PFSK-1 (cell line): Measurements from ENCODE around the gene MAP3K10.

Source experiments
- FOXP2 ChIP-seq: optimal IDR thresholded peaks from 2 replicates; pipeline ENCODE3; 2011; ENCODE audit warnings: borderline replicate concordance, control low read depth, inconsistent platforms; ENCODE audit not compliant: insufficient read depth; ENCODE audit errors: extremely low read length, extremely low read depth
- POLR2AphosphoS5 ChIP-seq: IDR thresholded peaks from 2 replicates; pipeline ENCODE4 v1.6.1; 2012; ENCODE audit warnings: low read depth, mild to moderate bottlenecking, control low read depth, low read length, moderate library complexity
- SIN3A ChIP-seq: IDR thresholded peaks from 2 replicates; pipeline ENCODE4 v1.6.1; 2012; ENCODE audit warnings: mild to moderate bottlenecking, low read length, moderate library complexity, borderline replicate concordance; ENCODE audit not compliant: insufficient read depth
- TAF1 ChIP-seq: IDR thresholded peaks from 2 replicates; pipeline ENCODE4 v1.6.1; 2012; ENCODE audit warnings: low read length, control low read depth, borderline replicate concordance; ENCODE audit not compliant: insufficient read depth
- TF ChIP-seq, protein P1 (sequence below), 2 experiments: IDR thresholded peaks; 2 replicates each; pipeline versions ENCODE4 v1.6.1 to v1.8.0; 2011 to 2012; ENCODE audit warnings: low read depth in 2 of 2, low read length in 2 of 2, control low read depth in 1 of 2, inconsistent platforms in 1 of 2, mild to moderate bottlenecking in 1 of 2, moderate library complexity in 1 of 2; ENCODE audit not compliant: insufficient read depth in 1 of 2

MAP3K10 gene

DNA sequence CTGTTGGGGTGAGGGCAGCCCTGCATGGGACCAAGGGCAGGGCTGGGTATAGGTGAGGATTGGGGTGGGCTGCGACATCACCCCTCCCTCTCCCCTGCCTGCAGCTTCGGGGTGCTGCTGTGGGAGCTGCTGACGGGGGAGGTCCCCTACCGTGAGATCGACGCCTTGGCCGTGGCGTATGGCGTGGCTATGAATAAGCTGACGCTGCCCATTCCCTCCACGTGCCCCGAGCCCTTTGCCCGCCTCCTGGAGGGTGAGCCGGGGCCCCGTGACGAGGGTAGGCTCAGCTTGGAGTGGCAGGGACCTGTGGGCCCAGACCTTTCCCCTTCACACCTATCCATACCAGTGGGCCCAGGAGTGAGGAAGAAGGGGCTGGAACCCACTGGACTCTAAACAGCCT is 13.2 kb downstream of the MAP3K10 start:
- TF ChIP-seq POLR2AphosphoS5 = no peak
- TF ChIP-seq, protein P1, sequence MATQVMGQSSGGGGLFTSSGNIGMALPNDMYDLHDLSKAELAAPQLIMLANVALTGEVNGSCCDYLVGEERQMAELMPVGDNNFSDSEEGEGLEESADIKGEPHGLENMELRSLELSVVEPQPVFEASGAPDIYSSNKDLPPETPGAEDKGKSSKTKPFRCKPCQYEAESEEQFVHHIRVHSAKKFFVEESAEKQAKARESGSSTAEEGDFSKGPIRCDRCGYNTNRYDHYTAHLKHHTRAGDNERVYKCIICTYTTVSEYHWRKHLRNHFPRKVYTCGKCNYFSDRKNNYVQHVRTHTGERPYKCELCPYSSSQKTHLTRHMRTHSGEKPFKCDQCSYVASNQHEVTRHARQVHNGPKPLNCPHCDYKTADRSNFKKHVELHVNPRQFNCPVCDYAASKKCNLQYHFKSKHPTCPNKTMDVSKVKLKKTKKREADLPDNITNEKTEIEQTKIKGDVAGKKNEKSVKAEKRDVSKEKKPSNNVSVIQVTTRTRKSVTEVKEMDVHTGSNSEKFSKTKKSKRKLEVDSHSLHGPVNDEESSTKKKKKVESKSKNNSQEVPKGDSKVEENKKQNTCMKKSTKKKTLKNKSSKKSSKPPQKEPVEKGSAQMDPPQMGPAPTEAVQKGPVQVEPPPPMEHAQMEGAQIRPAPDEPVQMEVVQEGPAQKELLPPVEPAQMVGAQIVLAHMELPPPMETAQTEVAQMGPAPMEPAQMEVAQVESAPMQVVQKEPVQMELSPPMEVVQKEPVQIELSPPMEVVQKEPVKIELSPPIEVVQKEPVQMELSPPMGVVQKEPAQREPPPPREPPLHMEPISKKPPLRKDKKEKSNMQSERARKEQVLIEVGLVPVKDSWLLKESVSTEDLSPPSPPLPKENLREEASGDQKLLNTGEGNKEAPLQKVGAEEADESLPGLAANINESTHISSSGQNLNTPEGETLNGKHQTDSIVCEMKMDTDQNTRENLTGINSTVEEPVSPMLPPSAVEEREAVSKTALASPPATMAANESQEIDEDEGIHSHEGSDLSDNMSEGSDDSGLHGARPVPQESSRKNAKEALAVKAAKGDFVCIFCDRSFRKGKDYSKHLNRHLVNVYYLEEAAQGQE (IDR thresholded peaks at IDR 0.05; ENCODE audit: insufficient read depth in 1 of 2, low read depth in 2 of 2, low read length in 2 of 2) = no peak
- TF ChIP-seq TAF1 = no peak
- TF ChIP-seq FOXP2 = no peak

DNA sequence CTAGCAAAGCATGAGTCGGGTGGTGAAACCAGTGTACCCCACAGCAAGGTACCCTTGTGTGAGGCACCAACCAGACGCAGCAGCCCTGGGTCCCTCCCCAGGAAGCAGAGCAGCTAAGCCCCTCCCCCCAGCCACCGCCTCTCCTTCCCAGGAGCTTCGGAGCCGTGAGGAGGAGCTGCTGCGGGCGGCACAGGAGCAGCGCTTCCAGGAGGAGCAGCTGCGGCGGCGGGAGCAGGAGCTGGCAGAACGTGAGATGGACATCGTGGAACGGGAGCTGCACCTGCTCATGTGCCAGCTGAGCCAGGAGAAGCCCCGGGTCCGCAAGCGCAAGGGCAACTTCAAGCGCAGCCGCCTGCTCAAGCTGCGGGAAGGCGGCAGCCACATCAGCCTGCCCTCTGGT is 14.5 kb downstream of the MAP3K10 start:
- TF ChIP-seq SIN3A (no peak), TAF1 (no peak), POLR2AphosphoS5 (no peak), FOXP2 (no peak)
- TF ChIP-seq, protein P1 (IDR thresholded peaks at IDR 0.05; ENCODE audit: insufficient read depth in 1 of 2, low read depth in 2 of 2, low read length in 2 of 2) = no peak

DNA sequence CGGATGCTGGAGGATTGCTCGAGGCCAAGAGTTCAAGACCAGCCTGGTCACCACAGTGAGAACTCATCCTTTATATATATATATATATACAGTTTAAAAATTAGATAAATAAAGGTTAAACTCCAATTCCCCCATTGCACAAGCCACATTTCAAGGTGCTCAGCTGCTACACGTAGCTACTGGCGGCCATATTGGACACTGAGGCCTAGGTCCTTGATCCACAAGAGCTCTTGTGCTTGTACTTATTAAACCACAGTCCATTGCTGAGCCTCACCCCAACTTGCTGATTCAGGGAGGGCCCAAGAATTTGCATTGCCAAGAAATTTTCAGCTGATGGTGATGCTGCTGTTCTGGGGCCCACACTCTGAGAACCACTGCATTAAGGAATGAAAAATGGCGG is 17.4 kb downstream of the MAP3K10 start:
- no peak for TF ChIP-seq FOXP2
- TF ChIP-seq POLR2AphosphoS5 = no peak

DNA sequence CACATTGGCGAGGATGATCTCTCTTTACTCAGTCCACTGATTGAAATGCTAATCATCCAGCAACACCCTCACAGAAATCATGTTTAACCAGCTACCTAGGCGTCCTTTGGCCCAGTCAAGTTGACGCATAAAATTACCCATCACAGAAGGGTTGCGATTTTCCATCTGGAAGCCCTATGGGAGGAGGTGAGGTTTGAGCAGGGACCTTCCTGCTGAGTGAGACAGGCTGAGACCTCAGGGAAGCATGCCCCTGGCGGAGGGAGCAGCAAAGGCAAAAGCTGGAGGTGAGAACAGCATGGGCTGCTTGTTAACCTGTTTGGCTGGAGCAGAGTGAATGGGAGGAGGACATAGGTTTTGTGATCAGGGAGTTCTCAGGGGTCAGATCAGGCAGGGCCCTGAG is 19.7 kb downstream of the MAP3K10 start:
- no peak for TF ChIP-seq SIN3A
- TF ChIP-seq FOXP2 = no peak
- TF ChIP-seq POLR2AphosphoS5 = no peak
- TF ChIP-seq TAF1 = no peak
- TF ChIP-seq, protein P1 (IDR thresholded peaks at IDR 0.05; ENCODE audit: insufficient read depth in 1 of 2, low read depth in 2 of 2, low read length in 2 of 2) = no peak

DNA sequence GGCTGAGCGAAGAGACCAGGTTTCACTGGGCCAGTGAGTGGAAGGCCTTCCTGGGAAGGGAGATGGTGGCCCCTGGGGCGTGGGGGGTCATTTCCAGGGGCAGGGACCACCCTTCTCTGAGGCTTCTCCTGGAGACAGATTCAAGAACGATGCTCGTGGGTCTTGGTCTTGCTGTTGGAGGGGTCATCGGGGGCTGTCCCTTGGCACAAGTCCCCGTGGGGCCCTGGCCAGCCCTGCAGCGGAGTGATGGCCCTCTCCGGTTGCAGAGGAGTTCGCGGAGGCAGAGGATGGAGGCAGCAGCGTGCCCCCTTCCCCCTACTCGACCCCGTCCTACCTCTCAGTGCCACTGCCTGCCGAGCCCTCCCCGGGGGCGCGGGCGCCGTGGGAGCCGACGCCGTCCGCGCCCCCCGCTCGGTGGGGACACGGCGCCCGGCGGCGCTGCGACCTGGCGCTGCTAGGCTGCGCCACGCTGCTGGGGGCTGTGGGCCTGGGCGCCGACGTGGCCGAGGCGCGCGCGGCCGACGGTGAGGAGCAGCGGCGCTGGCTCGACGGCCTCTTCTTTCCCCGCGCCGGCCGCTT is 22.1 kb downstream of the MAP3K10 start:
- TF ChIP-seq FOXP2 (no peak), POLR2AphosphoS5 (no peak), SIN3A (no peak), TAF1 (no peak)
- TF ChIP-seq, protein P1 (IDR thresholded peaks at IDR 0.05; ENCODE audit: insufficient read depth in 1 of 2, low read depth in 2 of 2, low read length in 2 of 2) = no peak
